Measurements from ENCODE around the gene TMED6. TPM values are rescaled to one million over a fixed set of nuclear protein-coding genes. Genes with fewer than 3 reads are reported as not detected.

The TMED6 gene
- total RNA-seq, 2 experiments from 2014 or later, result 1.3 to 1.8 TPM

DNA sequence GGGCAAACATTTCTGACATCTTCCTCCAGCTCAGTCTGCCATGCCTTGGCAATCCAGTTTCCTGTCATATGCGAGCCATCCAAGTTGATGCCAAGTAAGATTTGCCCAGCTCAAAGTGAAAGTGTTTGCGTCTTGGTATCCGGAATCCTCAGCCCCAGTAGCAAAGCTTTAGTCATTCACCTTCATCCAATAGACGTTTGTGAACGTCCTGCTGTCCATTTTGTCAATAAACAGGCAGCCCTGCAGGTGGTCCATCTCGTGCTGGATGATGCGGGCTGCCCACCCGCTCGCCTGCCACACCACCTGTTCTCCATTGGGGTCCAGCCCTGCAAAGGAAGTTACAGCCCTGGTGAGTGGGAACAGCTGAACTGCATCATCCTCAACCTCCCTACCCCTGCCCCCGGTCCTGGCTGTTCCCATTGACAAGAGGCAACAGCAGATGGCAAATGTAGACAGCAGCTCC lies 22.7 kb downstream of the TMED6 start:
- Mint-ChIP-seq H3K36me3 (ENCODE audit: low read depth) (peaks cover 55% of the 10 kb centered on the region), H3K27ac (peak overlapping the region; percentile 78), H3K4me1 (peaks cover 50% of the 10 kb centered on the region), H3K27me3 (no peaks in the 10 kb centered on the region), H3K4me3 (peak overlapping the region; percentile 79), H3K9me3 (no peaks in the 10 kb centered on the region)
- peak; percentile 31 for DNase-seq
- ChIA-PET CTCF (interaction anchor here (1.4 to 2.7 kb wide), 5 partner anchors 10 to 425 kb away, joined by 3 to 15 read pairs (median 6); partner anchors contain the start of genes COG8 and NIP7), POLR2A (interaction anchor here (0.7 to 9.7 kb wide), 10 partner anchors 11 to 426 kb away, joined by 3 to 151 read pairs (median 4); partner anchors contain the start of genes COG8, CYB5B, NIP7 and NOB1)

DNA sequence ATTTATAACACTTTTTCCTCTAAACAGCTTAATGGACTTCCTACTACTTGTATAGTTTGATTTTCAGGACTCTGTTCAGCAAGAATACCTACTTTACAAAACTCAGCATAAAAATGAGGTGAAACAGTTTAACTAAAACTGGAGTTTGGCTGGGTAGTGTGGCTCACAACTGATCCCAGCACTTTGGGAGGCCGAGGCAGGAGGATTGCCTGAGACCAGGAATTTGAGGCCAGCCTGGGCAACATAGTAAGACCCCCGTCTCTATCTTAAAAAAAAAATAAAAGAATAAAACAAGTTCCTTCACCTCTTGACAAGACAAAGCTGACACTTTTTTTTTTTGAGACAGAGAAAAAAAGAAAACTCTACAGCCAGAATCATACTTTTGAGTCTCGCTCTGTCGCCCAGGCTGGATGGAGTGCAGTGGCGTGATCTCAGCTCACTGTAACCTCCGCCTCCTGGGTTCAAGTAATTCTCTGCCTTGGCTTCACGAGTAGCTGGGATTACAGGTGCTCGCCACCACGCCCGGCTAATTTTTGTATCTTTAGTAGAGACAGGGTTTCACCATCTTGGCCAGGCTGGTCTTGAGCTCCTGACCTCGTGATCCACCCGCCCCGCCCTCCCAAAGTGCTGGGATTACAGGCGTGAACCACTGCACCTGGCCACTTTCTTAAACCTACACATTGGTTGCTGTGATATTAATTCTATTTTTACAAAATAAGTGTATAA lies 23.8 kb downstream of the TMED6 start:
- POLR2A ChIA-PET, result interaction anchor here (0.6 to 9.7 kb wide), 5 partner anchors 10 to 84 kb away, joined by 3 to 151 read pairs (median 16); partner anchors contain the start of genes COG8 and NIP7
- Mint-ChIP-seq H3K4me1 (peaks cover 46% of the 10 kb centered on the region), H3K27ac (peak overlapping the region; percentile 26), H3K4me3 (peak overlapping the region; percentile 4), H3K27me3 (no peaks in the 10 kb centered on the region), H3K9me3 (no peaks in the 10 kb centered on the region), H3K36me3 (ENCODE audit: low read depth) (peaks cover 59% of the 10 kb centered on the region)
- CTCF ChIA-PET, result interaction anchor here (1.5 to 2.7 kb wide), 2 partner anchors 11 to 13 kb away, joined by 6 to 11 read pairs; partner anchors contain the start of genes COG8 and NIP7
- no peak for DNase-seq

DNA sequence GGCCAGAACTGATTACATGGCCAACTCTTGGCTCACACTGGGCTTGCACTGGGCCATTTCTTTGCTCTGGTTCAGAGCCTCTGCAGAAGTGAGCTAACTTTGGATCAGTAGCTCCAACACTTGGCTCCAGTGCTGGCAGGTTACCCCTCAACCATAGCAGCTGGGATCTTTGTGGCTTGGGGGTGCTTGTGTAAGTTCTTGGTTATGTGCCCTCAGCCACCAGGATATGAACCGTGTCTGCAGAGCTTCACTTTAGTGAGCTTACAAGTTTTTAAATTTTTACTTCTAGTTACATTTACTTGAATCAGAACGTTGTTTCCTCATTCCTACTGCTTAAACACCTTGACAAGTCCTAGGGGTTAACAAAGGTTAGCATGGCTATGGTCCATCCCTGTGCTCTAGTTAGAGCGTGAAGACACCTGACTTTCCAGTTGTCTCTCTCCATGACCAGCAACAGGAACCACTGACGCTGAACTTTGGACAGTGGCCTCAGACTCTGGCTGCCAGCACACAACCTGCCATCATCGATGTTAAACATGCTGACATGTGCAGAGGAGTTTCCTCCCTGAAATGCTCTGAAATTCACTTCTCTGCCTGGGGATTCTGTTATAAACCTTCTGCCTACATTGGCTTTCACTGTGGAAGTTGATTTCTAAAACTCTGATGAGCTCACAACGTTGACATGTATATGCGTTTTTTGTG lies 25.3 kb downstream of the TMED6 start:
- Mint-ChIP-seq H3K9me3 (no peaks in the 10 kb centered on the region), H3K27me3 (no peaks in the 10 kb centered on the region), H3K4me1 (peaks cover 37% of the 10 kb centered on the region), H3K4me3 (no peak overlapping the region), H3K36me3 (ENCODE audit: low read depth) (peaks cover 65% of the 10 kb centered on the region), H3K27ac (peak overlapping the region; percentile 40)
- CTCF ChIA-PET, result interaction anchor here (1.2 to 1.7 kb wide), 3 partner anchors 13 to 176 kb away, joined by 5 to 9 read pairs (median 6); partner anchors contain the start of gene COG8
- POLR2A ChIA-PET, result interaction anchor here (0.7 to 9.7 kb wide), 5 partner anchors 8 to 140 kb away, joined by 3 to 151 read pairs (median 6); partner anchors contain the start of genes COG8, NIP7 and SNTB2
- DNase-seq, result no peak

DNA sequence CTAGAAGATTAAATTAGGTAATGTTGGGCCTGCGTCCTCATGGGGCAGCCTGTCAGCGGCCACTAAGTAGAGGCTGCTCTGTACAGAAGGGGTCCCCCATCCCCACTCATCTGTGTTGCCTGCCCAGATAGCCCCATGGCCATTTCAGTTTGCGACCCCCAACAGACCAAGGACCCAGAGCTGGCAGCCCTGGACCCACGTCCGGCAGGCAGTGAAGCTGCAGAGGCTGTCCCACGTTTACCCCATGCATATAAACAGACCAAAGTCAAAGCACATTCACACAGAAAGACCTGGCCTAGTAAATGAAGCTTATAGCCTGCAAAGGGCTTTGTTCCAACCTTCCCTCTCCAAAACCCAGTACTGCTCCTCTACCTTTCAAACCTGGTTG lies 25.8 kb downstream of the TMED6 start:
- H3K27ac Mint-ChIP-seq, result no peak overlapping the region
- DNase-seq, result no peak
- no peak overlapping the region for H3K4me3 Mint-ChIP-seq
- H3K36me3 Mint-ChIP-seq (ENCODE audit: low read depth), result peaks cover 70% of the 10 kb centered on the region
- H3K4me1 Mint-ChIP-seq, result peaks cover 35% of the 10 kb centered on the region
- H3K9me3 Mint-ChIP-seq, result no peaks in the 10 kb centered on the region
- CTCF ChIA-PET, result interaction anchor here (1.2 to 1.7 kb wide), 2 partner anchors 13 to 176 kb away, joined by 5 to 9 read pairs; no protein-coding TSS in a partner anchor
- POLR2A ChIA-PET, result interaction anchor here (1.4 to 9.7 kb wide), 4 partner anchors 8 to 139 kb away, joined by 4 to 151 read pairs (median 28); partner anchors contain the start of genes COG8, NIP7 and SNTB2
- no peaks in the 10 kb centered on the region for H3K27me3 Mint-ChIP-seq

DNA sequence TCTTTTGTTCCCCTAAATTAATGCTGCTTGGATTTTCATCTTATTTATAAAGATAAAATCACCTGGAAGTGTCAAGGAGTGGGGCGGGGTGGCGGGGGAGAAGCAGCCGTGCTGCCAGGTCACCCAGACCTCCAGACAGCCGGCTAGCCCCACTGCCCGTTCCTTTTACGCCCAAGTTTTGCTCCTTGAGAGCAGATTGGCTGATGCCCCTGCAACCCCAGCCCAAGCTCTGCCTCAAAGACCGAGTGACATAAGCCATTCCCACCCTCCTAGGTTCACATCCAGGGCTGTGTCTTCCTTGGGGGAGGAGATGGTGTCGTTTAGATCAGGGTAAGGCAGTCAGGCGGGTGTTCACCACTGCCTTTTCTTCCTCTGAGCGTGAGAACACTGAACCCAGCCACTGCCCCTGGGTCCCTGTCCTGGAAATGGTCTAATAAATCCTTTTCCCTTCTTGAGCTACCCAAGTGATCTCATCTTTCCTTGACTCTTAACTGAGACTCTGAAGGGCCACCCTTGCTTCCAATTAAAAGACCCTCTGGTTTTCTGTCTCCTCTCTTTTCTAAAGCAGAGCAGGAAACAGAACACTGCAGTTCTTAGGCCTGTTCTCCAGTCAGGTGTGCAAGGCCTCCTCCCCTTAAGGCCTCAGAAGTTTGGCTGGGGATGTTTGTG lies 26.9 kb downstream of the TMED6 start:
- no peak overlapping the region for H3K27ac Mint-ChIP-seq
- peaks cover 35% of the 10 kb centered on the region for H3K4me1 Mint-ChIP-seq
- no peak for DNase-seq
- no peaks in the 10 kb centered on the region for H3K27me3 Mint-ChIP-seq
- POLR2A ChIA-PET, result interaction anchor here (0.6 to 9.7 kb wide), 2 partner anchors 15 to 23 kb away, joined by 3 to 151 read pairs; partner anchors contain the start of genes COG8 and NIP7
- H3K4me3 Mint-ChIP-seq, result no peak overlapping the region
- H3K9me3 Mint-ChIP-seq, result no peaks in the 10 kb centered on the region
- CTCF ChIA-PET, result no interaction called here
- peaks cover 73% of the 10 kb centered on the region for H3K36me3 Mint-ChIP-seq (ENCODE audit: low read depth)

DNA sequence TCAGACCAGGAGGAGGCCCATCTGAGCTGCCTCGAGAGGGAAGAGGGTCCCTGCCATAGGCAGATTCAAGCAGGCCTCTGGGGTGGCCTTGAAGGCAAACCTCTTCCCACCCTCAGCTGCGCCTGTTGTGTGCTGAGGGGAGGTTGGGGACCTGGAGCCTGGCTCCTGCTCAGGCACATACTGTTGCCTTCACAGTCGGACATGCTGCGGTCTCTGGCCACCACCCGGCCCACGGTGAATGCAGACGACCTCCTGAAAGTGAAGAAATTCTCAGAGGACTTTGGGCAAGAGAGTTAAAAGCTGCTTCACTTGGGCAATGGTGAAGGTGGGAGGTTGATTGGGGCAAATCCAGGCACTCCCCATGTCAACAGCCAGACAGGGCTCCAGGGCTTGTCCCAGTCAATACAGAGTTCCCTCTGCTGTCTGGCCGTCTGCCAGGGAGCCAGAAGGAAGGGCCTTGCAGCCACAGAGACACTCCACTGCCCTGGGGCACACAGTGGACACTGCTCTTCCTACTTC lies 27.5 kb downstream of the TMED6 start:
- no peak for DNase-seq
- H3K4me1 Mint-ChIP-seq, result peaks cover 30% of the 10 kb centered on the region
- H3K27me3 Mint-ChIP-seq, result no peaks in the 10 kb centered on the region
- H3K4me3 Mint-ChIP-seq, result no peak overlapping the region
- H3K36me3 Mint-ChIP-seq (ENCODE audit: low read depth), result peaks cover 76% of the 10 kb centered on the region
- no peaks in the 10 kb centered on the region for H3K9me3 Mint-ChIP-seq
- POLR2A ChIA-PET, result interaction anchor here (0.6 to 9.7 kb wide), 3 partner anchors 9 to 24 kb away, joined by 3 to 151 read pairs (median 4); partner anchors contain the start of genes COG8 and NIP7
- CTCF ChIA-PET, result no interaction called here
- H3K27ac Mint-ChIP-seq, result no peak overlapping the region

DNA sequence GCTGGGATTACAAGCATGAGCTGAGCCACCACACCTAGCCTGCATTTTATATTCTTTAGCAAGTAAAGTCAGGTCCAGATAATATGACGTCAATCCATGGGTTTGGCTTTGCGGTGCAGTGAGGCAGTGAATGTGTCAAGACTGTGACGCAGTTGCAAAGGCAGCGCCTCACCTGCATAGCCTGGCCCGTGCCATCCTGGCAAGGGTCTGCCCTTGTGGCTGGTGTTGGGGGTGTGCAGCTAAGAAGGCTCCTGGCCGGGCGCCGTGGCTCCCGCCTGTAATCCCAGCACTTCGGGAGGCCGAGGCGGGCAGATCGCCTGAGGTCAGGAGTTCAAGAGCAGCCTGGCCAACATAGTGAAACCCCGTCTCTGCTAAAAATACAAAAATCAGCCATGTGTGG lies 28.2 kb downstream of the TMED6 start:
- POLR2A ChIA-PET, result interaction anchor here (1.2 to 9.7 kb wide), 3 partner anchors 8 to 17 kb away, joined by 4 to 151 read pairs (median 9); partner anchors contain the start of genes COG8, NIP7 and VPS4A
- H3K9me3 Mint-ChIP-seq, result no peaks in the 10 kb centered on the region

DNA sequence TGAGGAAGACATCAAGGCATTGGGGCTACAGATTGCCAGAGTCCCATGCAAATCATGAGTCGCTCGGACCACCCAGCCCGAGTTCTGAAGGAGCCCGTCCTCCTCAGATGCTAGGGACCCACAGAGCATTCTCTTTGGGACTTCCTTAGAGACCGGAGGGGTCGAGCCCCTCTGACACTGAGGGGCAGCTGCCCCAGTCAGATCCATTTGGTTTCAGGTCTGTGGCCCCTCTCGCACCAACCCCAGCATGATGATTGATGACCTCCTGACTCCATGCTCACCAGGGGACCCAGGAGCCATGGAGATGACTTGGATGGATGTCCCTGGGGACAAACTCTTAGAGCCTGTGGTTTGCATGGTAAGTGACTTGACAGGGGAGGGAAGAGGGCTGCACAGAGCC lies 29.2 kb downstream of the TMED6 start:
- Mint-ChIP-seq H3K27me3 (no peaks in the 10 kb centered on the region), H3K4me1 (peaks cover 18% of the 10 kb centered on the region), H3K36me3 (ENCODE audit: low read depth) (peaks cover 75% of the 10 kb centered on the region), H3K4me3 (no peak overlapping the region), H3K27ac (no peak overlapping the region), H3K9me3 (no peaks in the 10 kb centered on the region)
- CTCF ChIA-PET, result no interaction called here
- DNase-seq, result no peak
- POLR2A ChIA-PET, result interaction anchor here (2.6 kb wide), 1 partner anchor 10 kb away, joined by 9 read pairs; the partner anchor contains the start of gene VPS4A

More for the DNA sequence above, 28.2 kb downstream of the TMED6 start:
- CTCF ChIA-PET, result no interaction called here
- no peaks in the 10 kb centered on the region for H3K27me3 Mint-ChIP-seq
- no peak for DNase-seq
- H3K4me1 Mint-ChIP-seq, result peaks cover 23% of the 10 kb centered on the region
- no peak overlapping the region for H3K27ac Mint-ChIP-seq
- H3K4me3 Mint-ChIP-seq, result no peak overlapping the region
- peaks cover 73% of the 10 kb centered on the region for H3K36me3 Mint-ChIP-seq (ENCODE audit: low read depth)

DNA sequence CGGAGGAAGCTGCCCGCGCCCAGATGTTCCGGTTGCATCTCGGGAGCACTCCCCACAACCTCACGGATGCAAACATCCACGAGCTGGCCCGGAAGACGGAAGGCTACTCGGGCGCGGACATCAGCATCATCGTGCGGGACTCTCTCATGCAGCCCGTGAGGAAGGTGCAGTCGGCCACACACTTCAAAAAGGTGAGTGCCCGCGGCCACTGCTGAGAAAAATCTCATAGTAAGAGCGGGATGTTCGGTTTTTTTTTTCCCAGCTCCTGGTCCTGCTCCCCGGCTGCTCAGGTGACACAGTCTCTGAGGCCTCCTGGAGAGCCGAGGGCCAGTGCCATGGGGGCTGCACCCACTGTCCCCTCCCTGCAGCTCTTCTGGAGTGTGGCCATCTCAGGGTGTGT lies 30.5 kb downstream of the TMED6 start:
- ChIA-PET CTCF (no interaction called here), POLR2A (interaction anchor here (2.6 kb wide), 1 partner anchor 9 kb away, joined by 9 read pairs; the partner anchor contains the start of gene VPS4A)
- Mint-ChIP-seq H3K27me3 (no peaks in the 10 kb centered on the region), H3K4me3 (no peak overlapping the region), H3K36me3 (ENCODE audit: low read depth) (peaks cover 77% of the 10 kb centered on the region), H3K4me1 (peaks cover 7% of the 10 kb centered on the region), H3K9me3 (no peaks in the 10 kb centered on the region), H3K27ac (no peak overlapping the region)
- no peak for DNase-seq

DNA sequence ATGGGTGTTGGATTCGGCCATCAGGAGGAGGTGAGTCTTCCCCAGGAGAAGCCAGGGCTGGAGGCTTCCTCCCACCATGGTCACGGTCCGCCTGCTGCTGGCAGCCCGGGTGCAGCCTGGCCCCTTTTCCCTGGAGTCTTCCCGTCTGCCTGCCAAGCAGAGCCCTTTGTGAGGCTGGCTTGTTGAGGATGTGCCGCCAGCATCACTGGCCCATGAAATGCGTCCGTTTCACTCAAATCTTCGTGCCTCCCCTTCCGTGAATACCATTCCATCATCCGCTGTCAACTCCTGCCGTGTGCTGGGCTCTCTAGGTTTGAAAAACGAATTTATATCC lies 30.9 kb downstream of the TMED6 start:
- no peak overlapping the region for H3K4me3 Mint-ChIP-seq
- no peaks in the 10 kb centered on the region for H3K27me3 Mint-ChIP-seq
- H3K27ac Mint-ChIP-seq, result no peak overlapping the region
- no peaks in the 10 kb centered on the region for H3K9me3 Mint-ChIP-seq
- ChIA-PET POLR2A (interaction anchor here (2.6 kb wide), 1 partner anchor 9 kb away, joined by 9 read pairs; the partner anchor contains the start of gene VPS4A), CTCF (no interaction called here)
- no peak for DNase-seq
- peaks cover 76% of the 10 kb centered on the region for H3K36me3 Mint-ChIP-seq (ENCODE audit: low read depth)
- peaks cover 3% of the 10 kb centered on the region for H3K4me1 Mint-ChIP-seq

DNA sequence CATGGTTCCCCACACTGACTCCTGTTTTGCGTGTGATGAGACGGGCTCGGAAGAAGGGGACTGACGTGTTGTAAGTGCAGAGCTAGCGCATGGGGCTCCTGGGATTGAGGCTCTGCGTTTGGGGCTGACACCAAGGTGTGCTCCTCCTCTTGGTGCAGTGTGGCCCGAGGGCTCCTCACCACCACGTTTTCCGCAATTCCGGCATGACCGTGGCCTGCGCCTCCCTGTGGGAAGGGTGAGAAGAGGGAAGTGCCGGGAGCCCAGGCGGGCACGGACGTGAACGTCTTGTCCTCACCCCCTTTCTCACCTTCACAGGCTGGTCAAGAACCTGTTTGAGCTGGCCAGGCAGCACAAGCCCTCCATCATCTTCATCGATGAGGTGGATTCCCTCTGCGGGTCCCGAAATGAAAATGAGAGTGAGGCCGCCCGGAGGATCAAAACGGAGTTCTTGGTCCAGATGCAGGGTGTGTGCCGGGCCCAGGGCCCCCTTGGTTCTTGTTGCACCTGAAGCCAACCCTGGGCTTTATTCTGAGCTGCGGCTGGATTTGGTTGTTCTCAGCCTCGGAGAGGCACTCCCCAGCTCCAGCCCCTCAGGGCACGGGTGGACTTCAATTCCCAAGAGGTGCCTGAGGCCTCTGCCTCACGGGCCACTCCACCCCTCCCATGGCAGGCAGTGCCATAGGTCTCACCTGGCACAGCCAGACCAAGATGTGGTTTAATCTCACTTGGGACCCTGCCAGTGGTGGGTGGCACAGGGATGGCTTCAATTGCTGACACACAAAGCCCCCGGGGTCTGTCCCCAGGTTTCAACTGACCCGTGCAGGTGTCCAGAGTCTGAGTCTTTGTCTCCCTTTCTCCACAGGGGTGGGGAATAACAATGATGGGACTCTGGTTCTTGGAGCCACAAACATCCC lies 31.5 kb downstream of the TMED6 start:
- DNase-seq, result no peak
- H3K36me3 Mint-ChIP-seq (ENCODE audit: low read depth), result peaks cover 70% of the 10 kb centered on the region
- peaks cover 2% of the 10 kb centered on the region for H3K4me1 Mint-ChIP-seq
- ChIA-PET POLR2A (no interaction called here), CTCF (no interaction called here)
- H3K9me3 Mint-ChIP-seq, result no peaks in the 10 kb centered on the region
- H3K27ac Mint-ChIP-seq, result no peak overlapping the region
- H3K27me3 Mint-ChIP-seq, result no peaks in the 10 kb centered on the region
- no peak overlapping the region for H3K4me3 Mint-ChIP-seq

Data from activated CD4-positive, alpha-beta memory T cell treated with anti-CD3 and anti-CD28 coated beads, Interleukin-2, amount 10 ng/mL, durations not matched to agents 7 days and 5 days (primary cell).